BLaER1 (cell line): Measurements from ENCODE around the gene TENT4B.

Experiments
- H3K27ac ChIP-seq: shearing (Covaris generic); formaldehyde crosslinking; 2 replicates; pipeline ENCODE4 v1.8.1; 2022
- H3K27me3 ChIP-seq: shearing (Covaris generic); formaldehyde crosslinking; 2 replicates; pipeline ENCODE4 v1.8.1; 2022
- H3K36me3 ChIP-seq: shearing (Covaris generic); formaldehyde crosslinking; 2 replicates; pipeline ENCODE4 v1.8.1; 2022
- H3K4me1 ChIP-seq: shearing (Covaris generic); formaldehyde crosslinking; 2 replicates; pipeline ENCODE4 v1.8.1; 2022
- H3K4me2 ChIP-seq: shearing (Covaris generic); formaldehyde crosslinking; 2 replicates; pipeline ENCODE4 v1.8.1; 2022
- H3K4me3 ChIP-seq: shearing (Covaris generic); formaldehyde crosslinking; 2 replicates; pipeline ENCODE4 v1.8.1; 2022
- H3K9ac ChIP-seq: shearing (Covaris generic); formaldehyde crosslinking; 2 replicates; pipeline ENCODE4 v1.8.1; 2022
- H3K9me3 ChIP-seq: shearing (Covaris generic); formaldehyde crosslinking; 2 replicates; pipeline ENCODE4 v1.8.1; 2022
- H4K20me1 ChIP-seq: shearing (Covaris generic); formaldehyde crosslinking; 2 replicates; pipeline ENCODE4 v1.8.1; 2022
- Cebpa-rat ChIP-seq: shearing (Covaris generic); IDR thresholded peaks from 2 replicates; pipeline ENCODE4 v1.8.1; 2022

TENT4B gene

GRCh38 chr16:50244504-50245416, 91.7 kb downstream of the TENT4B start:
- H3K9ac ChIP-seq: peak overlapping the region; percentile 60; the same call in 1 of the 2 replicates
- no peak for TF ChIP-seq Cebpa-rat
- peak overlapping the region; percentile 92 for H3K4me2 ChIP-seq
- H3K27ac ChIP-seq: no peak overlapping the region
- H3K27me3 ChIP-seq: peaks cover 6% of the 10 kb centered on the region; the same call in 1 of the 2 replicates
- H3K4me1 ChIP-seq: peaks cover 16% of the 10 kb centered on the region
- H3K36me3 ChIP-seq: no peaks in the 10 kb centered on the region
- H3K4me3 ChIP-seq: peak overlapping the region; percentile 62; the same call in 1 of the 2 replicates
- H4K20me1 ChIP-seq: 0 out of 2 replicates have a peak, but pooled peaks cover 5% of the 10 kb centered on the region
- no peaks in the 10 kb centered on the region for H3K9me3 ChIP-seq

GRCh38 chr16:50245417-50246298, 92.6 kb downstream of the TENT4B start:
- Histone ChIP-seq H3K9me3 (no peaks in the 10 kb centered on the region), H3K4me3 (peak overlapping the region; percentile 80), H3K4me2 (peak overlapping the region; percentile 99), H3K36me3 (no peaks in the 10 kb centered on the region), H3K9ac (peak overlapping the region; percentile 82), H3K4me1 (peaks cover 16% of the 10 kb centered on the region), H3K27ac (peak overlapping the region; percentile 68), H3K27me3 (peaks cover 6% of the 10 kb centered on the region; the same call in 1 of the 2 replicates), H4K20me1 (0 out of 2 replicates have a peak, but pooled peaks cover 5% of the 10 kb centered on the region)
- TF ChIP-seq Cebpa-rat: no peak

- no peaks in the 10 kb centered on the region for H3K36me3 ChIP-seq
- peaks cover 8% of the 10 kb centered on the region; the same call in 1 of the 2 replicates for H4K20me1 ChIP-seq
- H3K9me3 ChIP-seq: no peaks in the 10 kb centered on the region
- TF ChIP-seq Cebpa-rat: no peak
- peak overlapping the region; percentile 80 for H3K4me3 ChIP-seq
- peak overlapping the region; percentile 82 for H3K9ac ChIP-seq
- H3K27me3 ChIP-seq: peaks cover 6% of the 10 kb centered on the region; the same call in 1 of the 2 replicates
- peaks cover 18% of the 10 kb centered on the region for H3K4me1 ChIP-seq
- H3K4me2 ChIP-seq: peak overlapping the region; percentile 99
- H3K27ac ChIP-seq: peak overlapping the region; percentile 68
Observed at GRCh38 chr16:50246299-50247122, 93.4 kb downstream of the TENT4B start.

GRCh38 chr16:50247123-50247905, 94.2 kb downstream of the TENT4B start:
- Histone ChIP-seq H3K9me3 (no peaks in the 10 kb centered on the region), H3K4me1 (peaks cover 26% of the 10 kb centered on the region), H4K20me1 (peaks cover 16% of the 10 kb centered on the region; the same call in 1 of the 2 replicates), H3K27me3 (peaks cover 6% of the 10 kb centered on the region; the same call in 1 of the 2 replicates), H3K4me3 (peak overlapping the region; percentile 80; the same call in 1 of the 2 replicates), H3K27ac (no peak overlapping the region), H3K9ac (no peak overlapping the region), H3K36me3 (no peaks in the 10 kb centered on the region), H3K4me2 (peak overlapping the region; percentile 99)
- no peak for TF ChIP-seq Cebpa-rat

GRCh38 chr16:50247906-50248608, 95.0 kb downstream of the TENT4B start:
- H4K20me1 ChIP-seq: peaks cover 18% of the 10 kb centered on the region; the same call in 1 of the 2 replicates
- no peak overlapping the region for H3K27ac ChIP-seq
- no peak overlapping the region for H3K9ac ChIP-seq
- H3K4me3 ChIP-seq: no peak overlapping the region
- peaks cover 6% of the 10 kb centered on the region; the same call in 1 of the 2 replicates for H3K27me3 ChIP-seq
- peaks cover 30% of the 10 kb centered on the region for H3K4me1 ChIP-seq
- no peaks in the 10 kb centered on the region for H3K36me3 ChIP-seq
- TF ChIP-seq Cebpa-rat: no peak
- no peak overlapping the region for H3K4me2 ChIP-seq
- H3K9me3 ChIP-seq: no peaks in the 10 kb centered on the region

GRCh38 chr16:50248845-50249244, 95.7 kb downstream of the TENT4B start:
- H3K27ac ChIP-seq: no peak overlapping the region

GRCh38 chr16:50251375-50252081, 98.4 kb downstream of the TENT4B start:
- peaks cover 18% of the 10 kb centered on the region; the same call in 1 of the 2 replicates for H4K20me1 ChIP-seq
- no peaks in the 10 kb centered on the region for H3K36me3 ChIP-seq
- H3K4me1 ChIP-seq: peaks cover 31% of the 10 kb centered on the region
- no peak overlapping the region for H3K27ac ChIP-seq
- no peaks in the 10 kb centered on the region for H3K9me3 ChIP-seq
- H3K4me2 ChIP-seq: 0 out of 2 replicates have a peak overlapping the region, but pooled peaks have one; percentile 2
- no peak overlapping the region for H3K4me3 ChIP-seq
- TF ChIP-seq Cebpa-rat: no peak
- H3K9ac ChIP-seq: no peak overlapping the region
- peaks cover 4% of the 10 kb centered on the region; the same call in 1 of the 2 replicates for H3K27me3 ChIP-seq

More at GRCh38 chr16:50248845-50249244, 95.7 kb downstream of the TENT4B start:
- Histone ChIP-seq H3K9me3 (no peaks in the 10 kb centered on the region), H3K27me3 (peaks cover 6% of the 10 kb centered on the region; the same call in 1 of the 2 replicates), H3K9ac (no peak overlapping the region), H3K4me1 (peaks cover 38% of the 10 kb centered on the region), H3K36me3 (no peaks in the 10 kb centered on the region), H3K4me2 (no peak overlapping the region), H3K4me3 (no peak overlapping the region), H4K20me1 (peaks cover 18% of the 10 kb centered on the region; the same call in 1 of the 2 replicates)
- TF ChIP-seq Cebpa-rat: no peak
